ENCODE data around the gene LIMK1. TPM values are rescaled to one million over a fixed set of nuclear protein-coding genes. Genes with fewer than 3 reads are reported as not detected.

LIMK1 gene
- total RNA-seq, 1 experiment from 2014 or later, result 49.9 TPM

DNA sequence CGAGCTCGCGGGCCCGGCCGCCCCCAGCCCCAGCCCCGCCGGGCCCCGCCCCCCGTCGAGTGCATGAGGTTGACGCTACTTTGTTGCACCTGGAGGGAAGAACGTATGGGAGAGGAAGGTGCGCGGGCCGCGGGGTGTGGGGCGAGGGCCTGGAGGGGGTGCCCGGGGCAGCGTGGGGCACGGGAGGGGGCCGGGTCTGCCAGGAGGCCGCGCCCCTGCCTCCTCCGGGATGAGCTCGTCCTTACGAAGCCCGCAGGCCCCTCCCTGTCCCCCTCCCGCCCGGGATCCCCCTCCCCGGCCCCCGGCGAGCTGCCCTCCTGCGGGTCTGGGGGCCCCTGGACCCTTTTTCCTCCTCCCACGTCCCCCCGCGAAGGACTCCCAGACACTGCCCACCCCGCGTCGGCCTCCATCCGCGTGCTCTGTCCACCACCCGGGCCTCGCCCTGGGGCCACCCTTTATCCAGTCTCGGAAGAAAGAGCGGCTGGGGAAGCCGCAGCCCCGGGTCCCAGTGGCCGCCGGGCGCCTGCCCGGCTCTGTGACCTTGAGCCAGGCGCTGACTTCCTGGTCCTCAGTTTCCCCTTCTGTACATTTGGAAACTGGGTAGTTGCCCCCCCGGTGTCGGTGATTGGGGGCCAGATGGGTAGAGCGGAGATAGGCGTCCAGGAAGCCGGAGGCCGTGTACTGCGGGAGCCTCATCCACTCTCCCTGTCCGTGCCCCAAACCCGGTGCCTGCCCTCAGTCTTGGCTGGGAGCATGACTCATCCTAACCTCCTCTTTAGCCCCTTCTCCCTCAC, 521 bp downstream of the LIMK1 start:
- DNase-seq (ENCODE audit: low read depth), result peak; percentile 82

DNA sequence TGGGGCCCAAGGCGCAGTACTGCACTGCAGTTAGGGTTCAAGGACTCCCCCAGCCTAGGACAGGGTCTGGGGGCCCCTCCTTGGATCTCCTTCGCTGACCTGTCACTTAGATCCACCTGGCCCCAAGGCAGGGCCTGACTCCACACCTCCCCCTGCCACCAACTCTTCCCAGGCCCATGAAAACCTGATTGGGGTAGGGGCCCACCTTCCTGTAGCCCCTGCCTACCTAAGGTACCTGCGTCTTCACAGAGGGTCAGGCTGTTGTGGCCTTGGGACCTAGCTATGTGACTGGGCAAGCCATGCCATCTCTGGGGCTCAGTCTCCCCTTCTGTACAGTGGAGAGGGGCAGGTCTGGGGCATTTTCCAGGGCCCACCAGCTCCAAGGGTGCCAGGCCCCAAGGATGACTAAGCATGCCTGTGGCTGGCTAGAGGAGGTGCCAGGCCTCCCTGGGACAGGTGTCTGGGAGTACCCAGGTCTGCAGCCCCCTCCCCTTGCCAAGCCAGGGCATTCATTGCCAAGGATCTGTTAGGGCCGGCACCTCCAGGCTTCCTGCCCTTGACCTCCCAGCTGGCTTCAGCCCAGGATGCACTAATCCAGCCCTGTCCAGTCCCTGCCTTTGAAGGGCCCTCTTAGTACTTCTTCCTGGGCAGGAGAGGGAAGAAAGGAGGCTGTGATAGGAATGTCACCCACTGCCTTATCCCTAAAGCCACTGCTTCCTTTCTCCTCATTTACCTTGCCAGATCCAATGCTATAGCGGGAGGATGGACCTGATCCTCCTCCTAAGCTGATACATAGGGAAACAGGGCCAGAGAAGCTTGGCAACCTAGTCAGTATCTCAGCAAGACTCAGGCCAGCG, 1.3 kb downstream of the LIMK1 start:
- DNase-seq (ENCODE audit: low read depth), result peak; percentile 13

DNA sequence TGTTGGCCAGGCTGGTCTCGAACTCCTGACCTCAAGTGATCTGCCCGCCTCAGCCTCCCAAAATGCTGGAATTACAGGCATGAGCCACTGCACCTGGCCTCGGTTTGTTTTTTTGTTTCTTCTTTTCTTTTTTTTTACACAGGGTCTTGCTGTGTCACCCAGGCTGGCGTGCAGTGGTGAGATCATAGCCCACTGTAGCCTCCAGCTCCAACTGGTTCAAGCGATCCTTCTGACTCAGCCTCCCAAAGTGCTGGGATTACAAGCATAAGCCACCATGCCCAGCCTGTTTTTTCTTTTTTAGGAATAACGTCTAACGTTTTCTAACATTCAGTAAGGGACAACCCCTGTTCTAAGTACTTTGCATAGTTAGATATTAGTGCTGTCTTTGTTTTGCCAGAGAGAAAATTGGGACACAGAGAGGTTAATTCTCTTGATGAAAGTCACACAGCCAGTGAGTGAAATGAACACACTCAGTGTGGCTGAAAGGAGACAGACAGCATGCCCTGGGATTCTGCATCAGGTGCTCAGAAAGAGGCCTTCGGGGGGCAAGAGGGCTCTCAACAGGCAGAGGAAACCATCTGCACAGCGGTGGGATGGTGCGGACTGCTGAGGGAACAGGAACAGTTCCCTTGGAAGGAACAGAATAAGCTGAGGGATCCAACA, 4.3 kb downstream of the LIMK1 start:
- peak; percentile 19 for DNase-seq (ENCODE audit: low read depth)

DNA sequence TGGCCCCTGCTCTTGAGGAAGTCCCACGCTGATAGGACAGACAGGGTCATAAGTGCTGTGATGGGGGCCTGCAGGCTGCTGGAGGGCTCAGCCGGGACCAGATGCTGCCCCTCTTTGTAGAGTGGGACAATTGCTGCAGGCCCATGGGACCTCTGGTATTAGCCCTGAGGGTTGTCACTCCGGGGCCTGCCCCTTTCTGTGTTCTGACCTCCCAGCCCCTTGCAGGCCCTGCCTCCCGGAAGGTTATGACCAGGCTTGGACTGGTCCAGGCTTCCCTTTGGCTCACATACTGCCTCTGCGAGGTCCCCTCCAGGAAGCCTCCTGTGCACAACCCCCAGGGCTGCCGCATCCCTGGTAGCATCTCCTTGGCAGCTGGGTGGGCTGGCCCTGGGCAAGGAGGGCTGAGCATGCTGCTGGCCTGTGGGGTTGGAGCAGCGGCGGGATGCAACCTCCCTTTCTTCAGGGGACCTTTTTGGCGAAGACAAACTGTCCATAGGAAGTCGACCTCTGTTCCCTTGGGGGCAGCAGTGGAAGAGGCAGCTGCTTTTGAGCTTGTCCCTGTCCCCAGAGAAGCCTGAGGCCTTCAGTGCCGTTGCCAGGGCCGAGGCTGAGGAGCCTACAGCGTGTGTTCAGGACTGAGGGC, 8.8 kb downstream of the LIMK1 start:
- no peak for DNase-seq (ENCODE audit: low read depth)

DNA sequence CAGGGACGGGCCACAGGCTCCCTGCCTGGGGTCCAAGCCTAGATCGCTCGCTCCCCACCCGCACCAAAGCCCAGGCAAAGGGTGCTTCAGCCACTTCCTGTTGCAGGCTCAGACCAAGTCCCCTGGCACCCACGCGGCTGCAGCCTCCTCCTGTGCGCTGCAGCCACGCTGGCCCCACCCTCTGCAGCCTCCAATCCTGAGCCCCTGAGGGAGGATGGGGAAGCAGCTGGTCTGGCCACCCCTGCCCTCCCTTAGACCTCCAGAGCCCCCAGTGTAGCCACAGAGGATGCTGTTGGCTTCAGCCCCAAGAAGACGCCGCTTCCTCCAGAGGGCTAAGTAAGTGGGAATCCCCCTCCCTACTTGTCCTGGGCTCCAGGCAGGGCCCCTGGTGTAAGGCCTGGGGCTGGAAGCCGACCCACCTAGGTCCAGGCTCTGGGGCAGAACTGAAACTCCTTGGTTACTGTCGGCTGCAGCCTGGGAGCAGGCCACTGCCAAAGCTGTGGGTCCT, 9.4 kb downstream of the LIMK1 start:
- DNase-seq (ENCODE audit: low read depth), result peak; percentile 64

DNA sequence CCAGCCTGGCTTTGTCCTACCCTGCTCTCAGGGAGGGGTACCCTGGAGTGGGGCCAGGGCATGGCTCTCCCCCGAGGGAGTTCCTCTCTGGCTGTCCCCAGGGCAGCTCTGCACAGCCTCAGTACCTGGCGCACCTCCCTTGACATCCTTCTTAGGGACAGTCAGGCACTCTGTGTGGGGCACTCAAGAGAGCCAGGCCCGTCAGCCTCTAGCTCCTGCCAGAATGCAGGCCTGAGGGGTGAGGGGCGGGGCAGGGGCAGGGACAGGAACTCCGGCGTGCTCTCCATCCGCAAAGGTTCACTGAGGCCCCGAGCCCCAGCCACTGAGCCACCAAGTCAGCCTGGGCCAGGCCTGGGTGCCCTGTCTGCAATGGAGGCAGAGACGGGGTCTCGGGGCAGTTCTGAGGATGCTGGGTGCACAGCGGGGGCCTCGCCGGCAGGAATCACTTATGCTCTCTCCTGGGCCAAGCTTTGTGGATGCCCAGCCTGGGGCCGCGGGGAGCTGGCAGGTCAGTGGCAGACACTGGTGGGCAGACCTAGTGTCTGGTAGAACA, 10.1 kb downstream of the LIMK1 start:
- no peak for DNase-seq (ENCODE audit: low read depth)

DNA sequence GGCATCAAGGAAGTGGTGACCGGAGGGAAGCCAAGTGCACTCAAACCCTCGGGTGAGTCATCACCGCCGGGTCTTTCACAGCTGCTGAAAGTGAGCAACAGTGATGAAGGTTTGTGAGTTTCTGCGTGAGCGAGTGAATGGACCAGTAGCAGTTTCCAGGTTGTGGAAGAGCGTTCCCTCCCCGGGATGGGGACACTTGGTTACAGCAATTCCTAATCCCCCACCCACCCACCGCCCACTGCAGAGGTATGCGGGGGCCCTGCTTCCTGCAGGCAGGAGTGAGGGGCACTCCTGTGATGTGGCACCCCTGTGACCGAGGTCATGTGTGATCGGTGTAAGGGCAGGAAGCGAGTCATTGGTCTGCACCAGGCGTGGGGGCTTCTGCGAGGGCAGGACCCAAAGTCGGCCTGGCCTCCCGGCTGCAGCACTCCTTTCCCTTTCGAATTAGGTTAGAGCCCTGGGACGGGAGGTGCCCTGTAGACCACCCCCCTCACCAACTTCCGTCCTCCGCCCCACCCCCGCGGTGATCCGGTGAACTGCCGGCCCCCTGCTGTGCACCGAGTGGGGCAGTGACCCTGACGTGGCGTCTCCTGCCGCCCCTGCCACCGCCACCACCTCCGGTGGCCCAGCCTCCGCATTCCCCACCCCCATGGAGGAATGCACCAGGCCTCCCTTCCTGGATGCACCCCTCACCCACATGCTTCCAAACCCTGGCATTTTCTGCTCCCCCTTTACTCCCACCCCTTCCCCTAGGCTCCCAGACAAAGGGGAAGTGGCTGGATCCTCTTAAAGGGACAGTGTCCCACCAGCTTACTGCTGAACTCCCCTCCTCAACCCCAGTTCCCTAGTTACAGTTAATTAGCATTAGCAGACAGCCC, 10.9 kb downstream of the LIMK1 start:
- DNase-seq (ENCODE audit: low read depth), result peak; percentile 99

DNA sequence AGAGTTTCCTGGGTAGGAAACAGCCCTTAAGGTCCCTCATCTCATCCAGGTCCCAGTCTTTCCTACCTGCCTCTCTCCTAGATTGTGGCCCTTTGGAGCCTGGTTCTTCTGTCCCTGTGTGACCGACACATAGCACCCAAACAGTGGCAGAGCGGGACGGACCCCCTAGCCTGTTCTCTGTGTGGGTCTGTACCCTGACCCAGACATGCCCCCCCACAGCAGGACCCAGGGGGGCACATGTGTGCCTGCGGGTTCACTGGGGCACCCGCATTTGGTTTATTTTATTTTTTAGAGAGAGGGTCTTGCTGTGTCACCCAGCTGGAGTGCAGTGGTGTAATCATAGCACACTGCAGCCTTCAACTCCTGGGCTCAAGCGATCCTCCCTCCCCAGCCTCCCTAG, 11.5 kb downstream of the LIMK1 start:
- no peak for DNase-seq (ENCODE audit: low read depth)

DNA sequence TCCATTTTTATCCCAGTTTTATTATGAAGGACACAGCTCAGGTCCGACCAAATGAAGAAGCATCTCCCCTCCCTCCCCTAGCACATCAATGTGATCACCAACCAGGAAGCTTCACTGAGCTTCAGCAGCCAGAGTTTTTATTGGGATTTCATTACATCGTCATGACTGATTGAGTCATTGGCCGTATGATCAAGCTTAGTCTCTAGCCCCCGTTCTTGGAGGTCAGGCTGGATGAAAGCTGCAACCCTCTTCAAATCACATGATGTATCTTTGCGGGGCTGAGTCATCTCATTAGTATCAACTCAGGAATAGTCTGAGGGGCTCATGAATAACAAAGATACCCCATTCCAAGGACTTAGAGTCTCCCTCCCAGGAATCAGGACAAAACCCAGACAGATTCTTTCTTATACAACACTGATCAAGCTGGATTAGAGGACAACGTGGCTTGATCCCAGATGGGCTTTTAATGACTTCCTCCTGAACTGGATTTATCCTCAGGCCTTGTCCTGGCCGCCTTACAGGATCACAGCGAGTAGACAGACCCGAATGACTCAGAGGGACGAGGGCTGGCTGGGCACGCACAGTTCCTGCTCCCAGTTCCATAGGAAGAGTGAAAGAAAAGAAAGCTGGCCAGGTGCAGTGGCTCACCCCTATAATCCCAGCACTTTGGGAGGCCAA, 14.5 kb downstream of the LIMK1 start:
- peak; percentile 99 for DNase-seq (ENCODE audit: low read depth)

DNA sequence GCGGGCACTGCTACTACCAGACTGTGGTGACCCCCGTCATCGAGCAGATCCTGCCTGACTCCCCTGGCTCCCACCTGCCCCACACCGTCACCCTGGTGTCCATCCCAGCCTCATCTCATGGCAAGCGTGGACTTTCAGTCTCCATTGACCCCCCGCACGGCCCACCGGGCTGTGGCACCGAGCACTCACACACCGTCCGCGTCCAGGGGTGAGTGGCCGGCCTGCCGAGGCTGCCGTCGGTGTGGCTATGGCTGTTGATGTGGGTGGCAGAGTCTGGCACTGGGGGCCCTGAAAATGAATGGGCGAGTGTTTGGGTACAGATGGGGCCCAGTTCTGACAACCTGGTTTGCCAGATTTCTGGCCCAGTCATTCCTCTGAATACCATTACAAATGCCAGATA, 15.4 kb downstream of the LIMK1 start:
- DNase-seq (ENCODE audit: low read depth), result no peak

DNA sequence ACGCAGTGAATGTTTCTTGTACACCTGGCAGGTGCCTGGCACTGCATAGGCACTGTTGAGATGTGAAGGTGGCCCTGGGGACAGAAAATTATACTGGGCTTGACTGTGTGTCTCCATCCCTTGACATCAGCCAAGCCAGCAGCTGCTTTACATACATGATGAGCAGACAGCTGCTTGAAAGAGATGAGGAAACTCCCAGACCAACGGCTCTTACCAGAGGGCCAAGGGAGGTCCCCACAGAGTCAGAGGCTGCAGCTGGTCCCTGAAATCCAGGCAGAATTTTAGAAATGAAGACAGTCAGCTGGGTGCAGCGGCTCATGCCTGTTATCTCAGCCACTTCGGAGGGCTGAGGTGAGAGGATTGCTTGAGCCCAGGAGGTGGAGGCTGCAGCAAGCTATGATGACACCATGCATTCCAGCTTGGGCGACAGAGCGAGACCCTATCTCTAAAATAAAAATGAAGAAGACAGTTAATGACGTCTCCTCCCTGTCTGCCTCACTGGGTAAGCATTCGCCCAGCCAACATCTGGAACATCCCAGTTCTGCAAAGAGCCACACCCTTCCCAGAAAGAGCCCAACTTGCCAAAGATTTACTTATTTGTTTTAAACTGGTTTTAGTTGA, 17.6 kb downstream of the LIMK1 start:
- DNase-seq (ENCODE audit: low read depth), result peak; percentile 7

DNA sequence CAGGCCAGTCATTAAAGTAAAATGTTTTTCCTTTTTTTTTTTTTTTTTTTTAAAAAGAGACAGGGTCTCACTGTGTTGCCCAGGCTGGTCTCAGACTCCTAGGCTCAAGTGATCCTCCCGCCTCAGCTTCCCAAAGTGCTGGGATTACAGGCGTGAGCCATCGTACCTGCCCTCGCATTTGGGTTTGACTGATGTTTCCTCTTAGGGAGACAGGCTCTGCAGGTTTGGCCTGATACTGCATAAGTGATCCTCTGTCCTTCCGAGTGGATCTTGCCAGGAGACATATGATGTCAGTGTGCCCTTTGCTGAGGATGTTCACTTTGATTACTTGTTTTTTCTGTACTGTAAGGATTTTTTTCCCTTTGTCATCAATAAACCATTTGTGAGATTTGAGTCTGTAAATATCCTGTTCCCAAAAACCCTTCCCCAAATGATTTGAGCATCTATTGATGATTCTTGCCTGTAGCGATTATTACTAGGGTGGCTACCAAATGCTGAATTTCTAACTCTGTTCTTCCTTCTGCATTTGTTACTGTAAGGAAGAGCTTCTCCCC, 19.7 kb downstream of the LIMK1 start:
- no peak for DNase-seq (ENCODE audit: low read depth)

DNA sequence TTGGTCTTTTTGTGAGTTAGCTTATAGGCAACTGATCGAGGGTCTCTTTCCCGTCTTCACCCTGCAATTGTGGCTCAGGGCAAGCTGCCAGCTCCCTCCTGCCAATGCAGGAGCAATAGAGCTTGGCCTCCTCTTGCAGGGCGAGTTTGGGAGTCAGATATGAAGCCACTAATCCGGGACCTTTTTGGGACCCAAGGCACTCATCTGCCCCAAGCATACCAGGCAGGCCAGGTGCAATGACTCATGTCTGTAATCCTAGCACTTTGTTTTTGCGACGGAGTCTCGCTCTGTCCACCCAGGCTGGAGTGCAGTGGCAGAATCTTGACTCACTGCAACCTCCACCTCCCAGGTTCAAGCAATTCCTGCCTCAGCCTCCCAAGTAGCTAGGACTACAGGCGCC, 21.1 kb downstream of the LIMK1 start:
- peak; percentile 49 for DNase-seq (ENCODE audit: low read depth)

DNA sequence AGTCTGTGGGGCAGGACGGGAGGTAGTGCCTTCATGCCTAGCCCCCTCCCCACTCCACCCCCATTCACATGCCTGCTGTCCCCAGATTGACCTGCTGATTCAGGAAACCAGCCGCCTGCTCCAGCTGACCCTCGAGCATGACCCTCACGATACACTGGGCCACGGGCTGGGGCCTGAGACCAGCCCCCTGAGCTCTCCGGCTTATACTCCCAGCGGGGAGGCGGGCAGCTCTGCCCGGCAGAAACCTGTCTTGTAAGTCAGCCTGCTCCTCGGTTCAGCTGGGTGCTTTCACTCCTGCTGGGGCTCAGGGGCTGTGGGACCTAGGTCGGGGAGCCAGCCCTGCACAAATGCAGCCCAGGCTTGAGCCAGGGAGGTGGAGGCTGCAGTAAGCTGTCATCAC, 22.4 kb downstream of the LIMK1 start:
- no peak for DNase-seq (ENCODE audit: low read depth)

DNA sequence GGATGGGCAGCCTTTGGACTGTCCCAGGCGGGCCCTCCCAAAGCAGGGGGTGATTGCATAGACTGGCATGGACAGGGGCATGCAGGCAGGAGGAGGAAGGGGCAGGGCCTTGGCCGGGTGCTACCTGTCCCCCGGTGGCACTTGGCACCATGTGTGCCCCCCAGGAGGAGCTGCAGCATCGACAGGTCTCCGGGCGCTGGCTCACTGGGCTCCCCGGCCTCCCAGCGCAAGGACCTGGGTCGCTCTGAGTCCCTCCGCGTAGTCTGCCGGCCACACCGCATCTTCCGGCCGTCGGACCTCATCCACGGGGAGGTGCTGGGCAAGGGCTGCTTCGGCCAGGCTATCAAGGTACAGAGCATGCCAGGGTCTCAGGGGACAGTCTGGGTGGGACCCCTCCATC, 23.2 kb downstream of the LIMK1 start:
- no peak for DNase-seq (ENCODE audit: low read depth)

DNA sequence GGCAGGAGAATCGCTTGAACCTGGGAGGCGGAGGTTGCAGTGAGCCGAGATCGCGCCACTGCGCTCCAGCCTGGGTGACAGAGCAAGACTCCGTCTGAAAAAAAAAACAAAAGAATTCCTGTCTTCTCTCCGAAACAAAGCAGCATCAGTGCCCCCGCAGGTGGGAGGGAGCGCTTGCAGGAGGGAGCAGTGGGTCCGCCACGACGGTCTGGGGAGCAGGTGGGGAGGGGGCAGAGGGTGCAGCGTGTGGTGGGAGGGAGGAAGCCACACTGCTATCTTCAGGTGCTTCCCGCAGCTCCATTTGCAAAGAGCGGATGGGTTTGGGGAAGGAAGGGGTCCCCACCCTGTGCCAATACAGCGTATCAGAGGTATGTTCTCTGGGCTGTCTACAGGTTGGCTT, 31.7 kb downstream of the LIMK1 start:
- DNase-seq (ENCODE audit: low read depth), result no peak

DNA sequence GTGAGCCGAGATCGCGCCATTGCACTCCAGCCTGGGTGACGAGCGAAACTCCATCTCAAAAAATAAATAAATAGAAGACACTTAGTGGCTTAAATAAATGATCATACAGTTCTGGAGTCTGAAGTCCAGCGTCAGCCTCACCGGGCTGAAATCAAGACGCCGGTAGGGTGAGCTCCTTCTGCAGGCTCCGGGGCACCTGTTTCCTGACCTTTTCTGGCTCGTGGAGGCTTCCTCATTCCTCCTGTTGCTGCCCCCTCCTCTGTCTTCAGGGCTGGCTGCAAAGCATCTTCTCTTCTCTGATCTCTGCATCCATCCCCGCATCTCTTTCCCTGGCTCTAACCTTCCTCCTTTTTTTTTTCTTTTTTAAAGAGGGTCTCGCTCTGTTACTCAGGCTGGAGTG, 32.8 kb downstream of the LIMK1 start:
- DNase-seq (ENCODE audit: low read depth), result no peak

DNA sequence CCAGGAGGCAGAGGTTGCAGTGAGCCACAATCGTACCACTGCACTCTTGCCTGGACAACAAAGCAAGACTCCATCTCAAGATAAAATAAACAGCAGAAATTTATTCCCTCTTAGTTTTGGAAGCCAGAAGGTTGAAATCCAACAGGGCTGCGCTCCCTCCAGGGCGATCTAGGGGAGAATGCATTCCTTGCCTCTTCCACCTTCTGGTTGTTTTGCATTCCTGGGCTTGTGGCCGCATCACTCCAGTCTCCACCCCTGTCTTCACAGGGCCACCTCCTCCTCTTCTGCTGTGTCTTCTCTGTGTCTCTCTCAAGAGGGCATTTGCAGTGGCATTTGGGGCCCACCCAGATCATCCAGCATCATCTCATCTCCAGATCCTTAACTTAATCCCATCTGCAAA, 36.2 kb downstream of the LIMK1 start:
- DNase-seq (ENCODE audit: low read depth), result no peak
